CMK (cell line): ENCODE measurements around the gene AACS.
"Not testable (repeated sequence)": the region's sequence is repeated elsewhere in the genome, so short reads cannot be mapped to it uniquely, and the experiment has no call there.

Experiments
- DNase-seq: peaks from one replicate; pipeline ENCODE4 v3.0.0-alpha.2; 2010; ENCODE audit warnings: low read depth

The AACS gene

DNA sequence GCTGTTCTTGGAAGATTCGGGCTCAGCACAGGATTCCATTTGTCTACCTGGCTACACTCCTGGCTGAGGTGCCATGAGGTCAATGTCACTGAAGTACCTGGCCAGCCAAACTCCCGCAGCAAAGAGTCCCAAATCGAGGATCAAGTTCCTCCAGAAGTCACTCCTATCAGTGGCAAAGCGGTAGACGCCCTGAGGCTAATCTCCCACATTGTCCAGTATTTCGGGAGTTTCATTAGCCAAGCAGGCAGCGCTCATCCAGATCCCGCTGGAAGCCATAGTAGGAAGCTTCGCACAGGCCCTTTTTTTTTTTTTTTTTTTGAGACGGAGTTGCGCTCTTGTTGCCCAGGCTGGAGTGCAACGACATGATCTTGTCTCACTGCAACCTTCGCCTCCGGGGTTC is 8.9 kb upstream of the AACS start:
- DNase-seq: no peak

DNA sequence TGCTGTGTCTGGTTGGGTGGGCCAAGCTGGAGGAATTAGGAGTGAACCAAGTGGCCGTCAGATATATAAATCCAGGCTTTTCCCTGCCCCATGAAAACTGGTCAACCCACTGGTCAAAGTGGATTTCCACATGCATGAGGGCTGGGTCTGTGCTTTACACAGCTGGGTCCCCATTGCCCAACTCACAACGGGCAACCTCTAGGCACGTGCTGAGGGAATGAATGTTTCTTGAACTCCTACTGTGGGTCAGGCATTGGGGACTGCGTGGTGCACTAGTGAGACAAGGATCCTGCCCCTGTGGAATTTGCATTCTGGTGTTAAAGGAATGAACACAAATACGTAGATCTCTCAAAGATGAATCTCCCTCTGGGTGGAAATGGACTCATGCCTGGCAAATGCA is 7.5 kb upstream of the AACS start:
- no peak for DNase-seq

DNA sequence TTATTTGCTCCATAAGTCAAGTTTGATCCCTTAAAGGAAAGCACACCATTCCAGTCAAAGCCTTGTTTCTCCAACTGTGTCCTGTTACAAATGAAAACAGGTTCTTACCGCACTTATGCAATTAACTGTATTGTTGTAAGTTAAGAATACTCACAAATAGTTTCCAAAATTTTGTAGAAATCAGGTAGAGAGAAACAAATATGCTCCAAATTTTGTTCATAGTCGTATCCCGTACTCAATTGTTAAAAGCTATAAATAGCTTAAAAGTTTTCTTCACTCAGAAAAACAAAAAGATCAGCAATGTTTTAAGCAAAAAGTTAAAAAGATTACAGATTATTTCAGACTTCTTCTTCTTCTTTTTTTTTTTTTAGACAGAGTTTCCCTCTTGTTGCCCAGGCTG is 4.0 kb upstream of the AACS start:
- DNase-seq: no peak

DNA sequence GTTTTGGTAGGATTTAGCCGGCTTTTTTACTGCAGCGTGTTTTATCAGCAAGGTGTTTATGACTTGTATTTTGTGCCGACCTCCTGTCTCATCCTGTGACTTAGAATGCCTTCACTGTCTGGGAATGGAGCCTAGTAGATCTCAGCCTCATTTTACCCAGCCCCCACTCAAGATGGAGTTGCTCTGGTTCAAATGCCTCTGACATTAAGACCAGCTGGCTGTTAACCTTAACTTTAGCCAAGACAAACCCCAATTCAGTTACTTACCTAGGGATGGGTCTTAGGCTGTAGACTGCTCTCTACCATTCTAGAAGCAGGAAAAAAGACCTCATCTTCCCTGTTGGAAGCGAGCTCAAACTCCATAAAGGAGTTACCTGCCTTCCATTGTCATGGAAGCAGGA is 1.7 kb upstream of the AACS start:
- not testable (repeated sequence) for DNase-seq

DNA sequence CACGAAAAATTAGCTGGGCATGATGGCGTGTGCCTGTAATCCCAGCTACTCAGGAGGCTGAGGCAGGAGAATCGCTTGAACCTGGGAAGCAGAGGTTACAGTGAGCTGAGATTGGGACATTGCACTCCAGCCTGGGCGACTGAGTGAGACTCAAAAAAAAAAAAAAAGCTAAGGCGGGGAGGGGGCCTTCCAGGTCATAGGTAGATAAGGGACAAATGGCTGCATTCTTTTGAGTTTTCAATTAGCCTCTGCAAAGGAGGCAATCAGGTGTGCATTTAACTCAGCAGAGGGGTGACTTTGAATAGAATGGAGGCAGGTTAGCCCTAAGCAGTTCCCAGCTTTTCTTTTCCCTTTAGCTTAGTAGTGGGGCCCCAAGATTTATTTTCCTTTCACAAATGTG is 743 bp upstream of the AACS start:
- DNase-seq: no peak

DNA sequence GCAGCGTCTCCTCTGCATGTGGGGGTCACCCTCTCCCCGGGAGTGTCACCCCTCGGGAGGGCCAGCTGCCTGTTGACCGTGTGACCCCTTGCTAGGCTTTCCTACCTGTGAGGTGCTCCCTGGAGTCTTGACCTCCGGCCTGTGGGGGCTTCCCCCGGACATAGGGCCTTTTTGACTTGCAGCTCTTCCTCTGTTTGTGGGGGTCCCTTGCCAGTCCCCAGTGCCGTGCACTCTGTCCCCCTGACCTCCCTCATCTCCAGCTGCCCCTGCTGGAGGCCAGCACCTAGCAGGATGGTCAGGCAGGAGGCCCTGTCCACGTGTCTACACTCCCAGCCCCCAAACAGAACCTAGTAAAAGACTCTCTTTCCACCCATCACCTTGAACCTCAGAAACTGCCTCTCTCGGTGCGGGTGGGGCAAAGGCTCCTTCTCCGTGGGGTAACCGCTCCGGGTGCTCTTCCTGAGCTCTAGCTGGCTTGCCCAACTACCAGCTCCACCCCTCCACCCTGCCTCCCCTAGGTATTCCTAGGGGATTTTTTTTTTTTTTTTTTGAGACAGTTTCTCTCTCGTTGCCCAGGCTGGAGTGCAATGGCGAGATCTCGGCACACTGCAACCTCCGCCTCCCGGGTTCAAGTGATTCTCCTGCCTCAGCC is 810 bp downstream of the AACS start:
- DNase-seq: no peak

DNA sequence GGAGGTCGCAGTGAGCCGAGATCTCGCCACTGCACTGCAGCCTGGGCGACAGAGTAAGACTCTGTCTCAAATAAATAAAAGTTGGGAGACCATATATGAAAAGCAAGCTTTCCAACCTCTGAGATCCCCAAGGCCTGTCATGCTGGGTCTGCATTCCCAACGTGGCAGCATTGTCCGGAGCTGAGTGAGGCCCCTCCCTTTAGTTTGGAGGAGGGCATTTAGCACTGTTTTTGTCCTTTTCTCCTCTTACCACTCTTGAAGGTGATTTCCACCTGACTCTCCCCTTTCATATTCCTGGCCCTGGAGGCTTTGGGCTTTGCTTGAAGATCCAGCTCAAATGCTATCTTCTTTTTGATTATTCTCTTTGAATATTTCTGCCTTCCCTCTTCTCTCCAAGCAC is 3.2 kb downstream of the AACS start:
- DNase-seq: no peak

DNA sequence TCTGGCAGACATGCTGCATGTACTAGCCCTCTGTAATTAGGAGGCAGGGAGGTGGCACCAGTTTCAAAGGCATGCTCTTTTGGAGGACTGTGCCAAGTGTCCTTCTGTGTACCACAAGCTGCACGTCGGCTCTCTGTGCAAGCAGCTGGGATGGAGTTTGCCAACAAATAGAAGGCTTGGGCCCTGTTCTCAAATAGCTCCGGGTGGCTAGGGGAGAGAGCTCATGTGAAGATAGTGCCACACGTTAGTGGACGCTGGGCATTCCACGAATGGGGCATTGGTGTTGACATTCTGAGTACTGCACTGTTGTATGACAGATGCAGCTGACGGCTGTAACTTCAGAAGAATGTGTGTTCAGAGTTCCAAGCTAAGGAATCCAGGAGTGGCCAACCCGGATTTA is 4.4 kb downstream of the AACS start:
- no peak for DNase-seq

- no peak for DNase-seq
These were observed 4.9 kb downstream of the AACS start for GRCh38 chr12:125070112-125070511.

DNA sequence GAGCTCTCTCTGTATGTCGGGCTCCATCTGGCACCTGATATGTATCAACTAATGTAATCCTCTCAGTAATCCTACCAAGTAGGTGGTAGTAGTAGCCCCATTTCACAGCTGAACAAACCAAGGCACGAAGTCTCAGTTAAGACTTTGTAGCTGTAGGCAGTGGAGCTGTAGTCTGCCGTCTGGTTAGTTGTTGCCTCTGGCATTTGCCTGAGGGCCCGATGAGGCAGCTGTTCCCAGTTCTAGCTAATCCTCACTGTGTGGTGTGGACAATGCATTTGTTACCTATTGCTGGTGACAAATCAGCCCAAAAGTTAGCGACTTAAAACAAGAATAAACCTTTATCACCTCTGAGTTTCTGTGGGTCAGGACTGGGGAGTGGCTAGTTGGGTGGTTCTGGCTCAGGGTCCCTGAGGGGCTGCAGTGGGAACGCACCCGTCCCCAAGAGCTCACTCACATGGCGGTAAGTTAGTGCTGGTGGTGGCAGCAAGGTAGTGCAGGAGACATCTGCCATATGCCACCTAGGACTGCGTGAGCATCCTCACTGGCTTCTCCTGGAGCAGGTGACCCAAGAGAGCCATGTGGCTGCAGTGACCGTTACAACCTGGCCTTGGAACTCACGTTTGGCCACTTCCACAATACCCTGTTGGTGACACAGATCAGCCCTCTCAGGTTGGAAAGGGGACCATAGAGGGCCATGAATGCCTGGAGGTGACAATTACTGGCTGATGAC is 5.6 kb downstream of the AACS start:
- DNase-seq: no peak

DNA sequence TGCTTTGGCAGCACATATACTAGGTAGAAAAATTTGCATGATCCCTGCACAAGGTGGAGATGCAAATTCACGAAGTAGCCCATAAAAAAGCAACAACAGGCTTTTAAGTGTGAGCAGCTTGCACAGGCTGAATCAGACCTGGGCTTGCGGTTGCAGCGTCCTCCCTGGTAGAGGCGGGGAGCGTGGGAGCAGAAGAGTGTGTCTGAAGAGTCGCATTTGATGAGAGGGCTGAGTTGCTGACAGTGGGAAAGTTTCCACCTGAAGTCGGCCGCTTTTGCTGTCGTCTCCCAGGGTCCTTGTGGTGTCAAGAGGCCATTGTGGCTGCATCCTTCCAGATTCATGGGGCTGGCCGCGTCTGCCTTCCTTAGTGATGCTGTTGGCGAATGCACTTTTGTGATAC is 6.2 kb downstream of the AACS start:
- no peak for DNase-seq

- DNase-seq: no peak
These were observed 7.3 kb downstream of the AACS start for GRCh38 chr12:125072496-125072895.

GRCh38 chr12:125074294-125074693 is 9.1 kb downstream of the AACS start:
- DNase-seq: not testable (repeated sequence)

DNA sequence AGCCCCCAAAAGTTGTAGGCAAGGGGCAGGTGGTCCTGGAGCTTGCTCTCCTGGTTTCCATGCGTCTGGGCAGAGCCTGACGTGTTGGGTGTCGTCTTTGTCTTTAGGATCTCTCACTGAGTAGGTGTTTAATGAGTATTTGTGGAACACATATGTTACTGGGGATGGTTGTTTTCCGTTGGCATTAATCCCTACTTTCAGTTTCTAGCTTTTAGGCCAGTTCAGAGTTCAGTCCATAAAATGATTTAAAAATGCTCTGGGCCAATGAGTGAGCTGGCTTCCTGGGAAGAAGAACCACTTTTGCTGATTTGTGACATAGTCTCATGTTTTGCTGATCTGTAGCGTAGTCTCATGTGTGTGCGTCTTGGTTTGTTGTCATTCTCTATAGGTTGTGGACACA is 10.9 kb downstream of the AACS start:
- DNase-seq: no peak

DNA sequence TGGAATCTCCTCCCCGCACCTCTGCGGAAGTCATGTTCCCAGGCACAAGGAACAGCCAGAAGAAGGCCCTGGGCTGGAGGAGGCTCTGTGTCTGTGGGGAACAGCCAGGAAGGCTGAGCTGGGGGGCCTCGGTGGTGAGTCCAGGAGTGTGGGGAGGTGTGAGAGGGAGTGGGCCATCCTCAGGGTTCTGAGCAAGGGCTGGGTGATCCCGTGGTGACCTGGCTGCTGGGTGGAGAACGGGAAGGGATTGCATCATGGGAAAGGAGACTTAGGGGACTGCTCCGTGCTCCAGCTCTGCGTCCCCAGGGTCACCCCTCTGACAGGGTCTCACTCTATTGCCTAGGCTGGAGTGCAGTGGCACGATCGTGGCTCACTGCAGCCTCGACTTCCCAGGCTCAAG is 13.8 kb downstream of the AACS start:
- DNase-seq: no peak

DNA sequence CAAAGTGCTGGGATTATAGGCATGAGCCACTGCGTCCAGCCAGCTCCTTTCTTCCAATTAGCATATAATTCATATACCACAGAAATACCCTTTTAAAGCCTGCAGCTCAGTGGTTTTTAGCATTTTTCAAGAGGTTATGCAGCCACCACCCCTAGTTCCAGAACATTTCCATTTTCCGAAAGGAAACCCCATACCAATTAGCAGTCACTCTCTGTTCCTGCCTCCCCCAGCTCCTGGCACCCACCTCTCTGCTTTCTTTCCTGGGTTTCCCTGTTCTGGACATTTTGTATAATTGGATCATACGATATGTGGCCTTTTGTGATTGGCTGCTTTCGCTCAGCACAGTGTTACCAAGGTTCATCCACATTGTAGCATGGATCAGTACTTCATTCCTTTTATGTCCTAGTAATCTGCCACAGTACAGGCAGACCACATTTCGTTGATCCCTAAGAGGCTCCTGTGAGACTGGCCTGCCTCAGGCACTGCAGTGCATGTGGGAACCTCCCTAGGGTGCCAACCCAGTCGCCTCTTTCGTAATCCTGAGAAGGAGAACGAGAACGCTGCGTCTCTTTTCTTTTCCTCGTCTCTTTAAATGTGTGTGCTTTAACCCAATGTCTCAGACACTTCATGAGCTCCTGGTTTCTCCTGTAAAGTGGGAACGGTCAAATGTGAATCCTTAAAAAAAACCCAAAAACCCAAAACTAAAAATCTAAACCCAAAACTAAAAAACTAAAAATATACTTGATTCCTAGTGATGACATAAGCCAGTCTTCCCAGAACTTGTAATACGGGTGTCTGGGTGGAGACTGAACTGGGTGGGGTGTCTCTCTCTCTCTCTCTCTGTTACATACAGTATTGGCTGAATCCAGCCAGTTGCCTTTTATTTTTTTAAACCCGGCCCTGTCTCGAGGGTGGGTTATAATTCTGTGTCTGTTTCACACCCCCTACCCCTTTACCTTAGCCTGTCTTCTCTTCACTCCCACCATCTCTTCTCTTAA is 14.7 kb downstream of the AACS start:
- no peak for DNase-seq

DNA sequence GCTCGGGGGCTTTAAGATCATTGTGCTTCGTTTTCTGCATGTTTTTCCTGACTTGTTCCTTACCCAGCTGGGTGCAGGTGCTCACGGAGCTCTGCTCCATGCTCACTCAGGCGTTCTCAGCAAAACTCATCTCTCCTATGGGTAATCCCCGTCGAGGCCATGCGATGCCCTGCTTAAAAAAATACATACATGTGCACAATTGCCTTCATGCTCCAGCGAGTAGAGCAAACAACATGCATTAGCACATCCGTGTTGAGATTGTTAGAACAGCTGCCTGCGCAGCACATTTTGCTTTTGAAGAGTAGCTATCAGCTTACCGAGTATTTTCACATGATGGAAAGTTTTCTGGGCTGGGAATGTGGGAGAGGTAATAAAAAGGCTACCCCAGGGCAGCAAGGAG is 16.2 kb downstream of the AACS start:
- no peak for DNase-seq

DNA sequence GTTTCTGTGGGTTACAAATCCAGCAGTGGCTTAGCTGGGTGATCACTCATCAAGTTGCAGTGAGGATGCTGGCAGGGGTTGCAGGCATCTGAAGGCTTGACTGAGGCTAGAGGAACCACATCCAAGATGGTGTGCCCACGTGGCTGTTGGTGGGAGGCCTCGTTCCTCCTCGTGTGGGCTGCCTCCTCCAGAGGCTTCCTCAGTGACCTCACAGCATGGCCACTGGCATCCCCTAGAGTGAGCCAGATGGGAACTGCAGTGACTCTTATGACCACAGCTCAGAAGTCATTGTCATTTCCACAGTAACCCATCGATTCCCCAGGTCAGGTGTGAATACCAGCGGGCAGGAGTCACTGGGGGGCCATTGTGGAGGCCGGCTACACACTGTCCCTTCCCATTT is 17.8 kb downstream of the AACS start:
- DNase-seq: no peak

GRCh38 chr12:125088199-125088598 is 23.0 kb downstream of the AACS start:
- not testable (repeated sequence) for DNase-seq

DNA sequence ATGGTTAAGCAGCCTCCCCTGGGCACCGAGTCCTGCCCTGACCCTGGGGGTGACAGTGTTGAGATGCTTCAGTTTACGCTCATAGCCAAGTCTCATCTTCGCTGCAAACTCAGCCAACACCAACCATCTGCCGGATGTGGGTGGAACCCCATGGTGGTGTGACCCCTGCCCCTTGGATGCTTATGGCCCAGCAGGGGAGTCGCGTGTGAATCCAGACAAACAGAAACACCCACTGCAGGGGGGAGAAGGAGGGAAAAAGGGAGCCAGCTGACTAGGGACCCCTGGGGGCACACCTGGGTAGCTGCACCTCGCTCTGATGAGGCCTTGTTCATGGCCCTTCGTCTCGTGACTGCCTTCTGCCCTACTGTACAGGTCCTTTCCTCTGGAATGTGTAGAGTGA is 23.8 kb downstream of the AACS start:
- no peak for DNase-seq

DNA sequence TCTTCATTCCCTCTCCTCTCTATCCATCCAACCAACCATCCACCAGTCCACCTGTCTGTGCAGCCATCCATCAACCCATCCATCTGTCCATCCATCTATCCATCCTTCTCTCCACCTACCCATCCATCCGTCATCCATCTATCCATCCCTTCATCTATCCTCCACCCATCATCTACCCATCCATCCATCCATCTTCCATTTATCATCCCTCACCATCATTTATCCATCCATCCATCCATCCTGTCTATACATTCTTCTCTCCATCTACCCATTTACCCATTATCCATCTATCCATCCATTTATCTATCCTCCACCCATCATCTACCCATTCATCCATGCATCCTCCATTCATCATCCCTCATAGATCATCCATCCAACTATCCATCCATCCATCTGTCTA is 24.4 kb downstream of the AACS start:
- no peak for DNase-seq

DNA sequence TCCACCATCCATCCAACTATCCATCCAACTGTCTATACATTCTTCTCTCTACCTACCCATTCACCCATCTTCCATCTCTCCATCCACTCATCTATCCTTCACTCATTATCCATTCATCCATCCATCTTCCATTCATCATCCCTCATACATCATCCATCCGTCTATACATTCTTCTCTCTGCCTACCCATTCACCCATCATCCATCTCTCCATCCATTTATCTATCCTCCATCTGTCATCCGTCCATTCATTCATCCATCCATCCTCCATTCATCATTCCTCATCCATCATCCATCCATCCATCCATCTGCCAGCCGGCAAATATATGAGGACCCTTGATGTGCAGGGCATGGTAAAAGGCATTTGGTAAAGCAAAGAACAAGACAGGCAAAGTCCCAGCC is 25.2 kb downstream of the AACS start:
- DNase-seq: no peak

GRCh38 chr12:125091401-125091800 is 26.2 kb downstream of the AACS start:
- DNase-seq: no peak
